ENCODE results near the gene OR2T10.
"Not testable (repeated sequence)": the region's sequence is repeated elsewhere in the genome, so short reads cannot be mapped to it uniquely, and the experiment has no call there.

OR2T10 gene

GRCh38 chr1:248596615-248597014 lies 885 bp downstream of the OR2T10 start:
- DNase-seq (ENCODE audit: low read depth in 2 of 2), result no peak

- DNase-seq (ENCODE audit: low read depth in 2 of 2), result no peak
Measured at GRCh38 chr1:248593226-248593625, 4.3 kb downstream of the OR2T10 start.

- no peak for DNase-seq (ENCODE audit: low read depth in 2 of 2)
Measured at GRCh38 chr1:248592655-248593054, 4.8 kb downstream of the OR2T10 start.

GRCh38 chr1:248590055-248590454 lies 7.4 kb downstream of the OR2T10 start:
- no peak for DNase-seq (ENCODE audit: low read depth in 2 of 2)

GRCh38 chr1:248589334-248589733 lies 8.2 kb downstream of the OR2T10 start:
- DNase-seq (ENCODE audit: low read depth in 2 of 2), result no peak

GRCh38 chr1:248585266-248585665 lies 12.2 kb downstream of the OR2T10 start:
- DNase-seq (ENCODE audit: low read depth in 2 of 2), result no peak

- no peak for DNase-seq (ENCODE audit: low read depth in 2 of 2)
Measured at GRCh38 chr1:248576260-248576980, 21.1 kb downstream of the OR2T10 start.

- not testable (repeated sequence) for DNase-seq (ENCODE audit: low read depth in 2 of 2)
Measured at GRCh38 chr1:248574657-248575056, 22.8 kb downstream of the OR2T10 start, which contains the start of gene OR2T34. OR2T34 (minus strand) TSS chr1:248574757; CDS start chr1:248574757, 0 bp downstream.

- DNase-seq (ENCODE audit: low read depth in 2 of 2), result not testable (repeated sequence)
Measured at GRCh38 chr1:248573856-248574255, 23.6 kb downstream of the OR2T10 start.

- not testable (repeated sequence) for DNase-seq (ENCODE audit: low read depth in 2 of 2)
Measured at GRCh38 chr1:248572049-248572448, 25.5 kb downstream of the OR2T10 start.

GRCh38 chr1:248570811-248571210 lies 26.7 kb downstream of the OR2T10 start:
- DNase-seq (ENCODE audit: low read depth in 2 of 2), result not testable (repeated sequence)

- DNase-seq (ENCODE audit: low read depth in 2 of 2), result not testable (repeated sequence)
Measured at GRCh38 chr1:248569049-248569448, 28.5 kb downstream of the OR2T10 start.

GRCh38 chr1:248565530-248566373 lies 31.7 kb downstream of the OR2T10 start:
- DNase-seq (ENCODE audit: low read depth in 2 of 2), result not testable (repeated sequence)

- DNase-seq (ENCODE audit: low read depth in 2 of 2), result not testable (repeated sequence)
Measured at GRCh38 chr1:248562672-248563071, 34.8 kb downstream of the OR2T10 start, which contains the start of gene OR2T29. OR2T29 (minus strand) TSS chr1:248562772; CDS start chr1:248559491, 3,281 bp downstream.

GRCh38 chr1:248551027-248551426 lies 46.5 kb downstream of the OR2T10 start:
- not testable (repeated sequence) for DNase-seq (ENCODE audit: low read depth in 2 of 2)

- DNase-seq (ENCODE audit: low read depth in 2 of 2), result not testable (repeated sequence)
Measured at GRCh38 chr1:248547383-248547782, 50.1 kb downstream of the OR2T10 start.

All from stimulated activated CD8-positive, alpha-beta memory T cell treated with anti-CD3 and anti-CD28 coated beads, Interleukin-15, amount 100 ng/mL, for 4 hours (primary cell).